HG03460 (cell line): ENCODE results near the gene KCTD20.

Experiments used
- ATAC-seq: cut with Tn5 transposase; IDR thresholded peaks from one replicate; pipeline ENCODE4 v1.9.1; 2021; ENCODE audit not compliant: unreplicated experiment

KCTD20 gene

GRCh38 chr6:36525346-36525745 is 82.5 kb downstream of the KCTD20 start:
- ATAC-seq = no peak

GRCh38 chr6:36526066-36526465 is 83.3 kb downstream of the KCTD20 start:
- no peak for ATAC-seq

GRCh38 chr6:36533321-36533720 is 90.5 kb downstream of the KCTD20 start:
- no peak for ATAC-seq

GRCh38 chr6:36536873-36537547 is 94.2 kb downstream of the KCTD20 start:
- ATAC-seq = no peak

GRCh38 chr6:36539814-36540568 is 97.2 kb downstream of the KCTD20 start:
- ATAC-seq = no peak
